Suprapubic skin (tissue), 4 donors: ENCODE measurements around the gene SRCAP. TPM values are rescaled to one million over a fixed set of nuclear protein-coding genes. Genes with fewer than 3 reads are reported as not detected.

Source experiments
- DNase-seq, 2 donors: peaks; one replicate each; pipeline ENCODE4 v3.0.0-alpha.2; 2019; ENCODE audit warnings: low spot score in 2 of 2
- H3K27ac ChIP-seq: fragments of 200-600 bp; sonication (generic); one replicate; pipeline ENCODE4 v1.5.1; 2019
- H3K27me3 ChIP-seq: fragments of 200-600 bp; sonication (generic); one replicate; pipeline ENCODE4 v1.5.1; 2019
- H3K36me3 ChIP-seq: fragments of 200-600 bp; sonication (generic); one replicate; pipeline ENCODE4 v1.5.1; 2019
- H3K4me1 ChIP-seq: fragments of 200-600 bp; sonication (generic); one replicate; pipeline ENCODE4 v1.5.1; 2019
- H3K4me3 ChIP-seq: fragments of 200-600 bp; sonication (generic); one replicate; pipeline ENCODE4 v1.5.1; 2019; ENCODE audit warnings: mild to moderate bottlenecking
- H3K9me3 ChIP-seq: fragments of 200-600 bp; sonication (generic); one replicate; pipeline ENCODE4 v1.5.1; 2019
- EP300 ChIP-seq: sonication (generic); formaldehyde crosslinking; IDR thresholded peaks from one replicate; pipeline ENCODE4 v1.6.1; 2017; ENCODE audit warnings: antibody characterized with exemption
- POLR2A ChIP-seq, 2 donors: fragments of 450-650 bp; IDR thresholded peaks; one replicate each; pipeline ENCODE4 v1.6.1; 2017; ENCODE audit warnings: antibody characterized with exemption in 2 of 2, mild to moderate bottlenecking in 2 of 2, moderate library complexity in 2 of 2
- POLR2AphosphoS5 ChIP-seq, 3 donors: sonication (generic); formaldehyde crosslinking; IDR thresholded peaks; one replicate each; pipeline ENCODE4 v1.6.1; 2017; ENCODE audit warnings: antibody characterized with exemption in 3 of 3
- WGBS: methylation state at CpG from one replicate; pipeline ENCODE4 v1.1.5; 2018; 5-methylcytosine and 5-hydroxymethylcytosine counted together
- total RNA-seq, 4 donors: library from RNA; depleted of rRNA; stranded (reverse); fragments of >200 nt; gene quantifications; one replicate each; pipeline ENCODE4 v1.1.0, GENCODE V29; 2016
- TF ChIP-seq, protein P1 (sequence below), 2 donors: fragments of 200-600 bp in 1 of 2; fragments of 450-650 bp in 1 of 2; sonication (generic) in 1 of 2; IDR thresholded peaks; one replicate each; pipeline ENCODE4 v1.5.1; 2016 to 2019; ENCODE audit warnings: antibody characterized with exemption in 2 of 2, mild to moderate bottlenecking in 1 of 2, moderate library complexity in 1 of 2

SRCAP gene
- total RNA-seq, 4 donors from 2014 or later = 42.9 to 50.0 (median 44.6) TPM

DNA sequence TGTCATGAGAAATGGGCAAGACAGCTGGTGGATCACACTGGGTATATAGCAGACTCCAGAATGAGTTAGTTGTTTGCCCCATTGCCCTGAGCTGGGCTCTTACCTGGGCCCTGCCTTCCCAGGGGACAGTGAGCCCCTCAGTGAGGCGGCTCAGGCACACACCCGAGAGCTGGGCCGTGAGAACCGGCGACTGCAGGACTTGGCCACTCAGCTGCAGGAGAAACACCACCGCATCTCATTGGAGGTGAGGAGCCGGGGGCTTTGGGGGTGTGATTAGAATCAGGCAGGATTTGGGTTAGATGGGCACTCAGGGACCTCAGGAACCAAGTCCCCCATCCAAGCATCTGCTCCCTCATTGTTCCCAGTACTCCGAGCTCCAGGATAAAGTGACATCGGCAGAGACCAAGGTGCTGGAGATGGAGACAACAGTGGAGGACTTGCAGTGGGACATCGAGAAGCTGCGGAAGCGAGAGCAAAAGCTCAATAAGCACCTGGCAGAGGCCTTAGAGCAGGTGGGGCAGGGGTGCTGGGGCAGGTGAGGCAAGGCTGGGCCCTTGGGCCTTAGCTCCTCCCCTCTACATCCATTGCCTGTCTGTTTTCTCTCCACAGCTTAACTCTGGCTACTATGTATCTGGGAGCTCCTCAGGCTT lies 66.0 kb downstream of the SRCAP start:
- Histone ChIP-seq H3K4me1 (peaks cover 29% of the 10 kb centered on the region), H3K27ac (no peak overlapping the region), H3K36me3 (peaks cover 65% of the 10 kb centered on the region), H3K4me3 (no peak overlapping the region), H3K27me3 (no peaks in the 10 kb centered on the region), H3K9me3 (no peaks in the 10 kb centered on the region)
- TF ChIP-seq POLR2AphosphoS5 (IDR thresholded peaks at IDR 0.05) = no peak
- TF ChIP-seq POLR2A (IDR thresholded peaks at IDR 0.05) = no peak
- TF ChIP-seq, protein P1, sequence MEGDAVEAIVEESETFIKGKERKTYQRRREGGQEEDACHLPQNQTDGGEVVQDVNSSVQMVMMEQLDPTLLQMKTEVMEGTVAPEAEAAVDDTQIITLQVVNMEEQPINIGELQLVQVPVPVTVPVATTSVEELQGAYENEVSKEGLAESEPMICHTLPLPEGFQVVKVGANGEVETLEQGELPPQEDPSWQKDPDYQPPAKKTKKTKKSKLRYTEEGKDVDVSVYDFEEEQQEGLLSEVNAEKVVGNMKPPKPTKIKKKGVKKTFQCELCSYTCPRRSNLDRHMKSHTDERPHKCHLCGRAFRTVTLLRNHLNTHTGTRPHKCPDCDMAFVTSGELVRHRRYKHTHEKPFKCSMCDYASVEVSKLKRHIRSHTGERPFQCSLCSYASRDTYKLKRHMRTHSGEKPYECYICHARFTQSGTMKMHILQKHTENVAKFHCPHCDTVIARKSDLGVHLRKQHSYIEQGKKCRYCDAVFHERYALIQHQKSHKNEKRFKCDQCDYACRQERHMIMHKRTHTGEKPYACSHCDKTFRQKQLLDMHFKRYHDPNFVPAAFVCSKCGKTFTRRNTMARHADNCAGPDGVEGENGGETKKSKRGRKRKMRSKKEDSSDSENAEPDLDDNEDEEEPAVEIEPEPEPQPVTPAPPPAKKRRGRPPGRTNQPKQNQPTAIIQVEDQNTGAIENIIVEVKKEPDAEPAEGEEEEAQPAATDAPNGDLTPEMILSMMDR (IDR thresholded peaks at IDR 0.05) = no peak
- no peak for TF ChIP-seq EP300
- 91% methylated on average over 7 of the region's 12 CpGs for WGBS
- DNase-seq = no peak

DNA sequence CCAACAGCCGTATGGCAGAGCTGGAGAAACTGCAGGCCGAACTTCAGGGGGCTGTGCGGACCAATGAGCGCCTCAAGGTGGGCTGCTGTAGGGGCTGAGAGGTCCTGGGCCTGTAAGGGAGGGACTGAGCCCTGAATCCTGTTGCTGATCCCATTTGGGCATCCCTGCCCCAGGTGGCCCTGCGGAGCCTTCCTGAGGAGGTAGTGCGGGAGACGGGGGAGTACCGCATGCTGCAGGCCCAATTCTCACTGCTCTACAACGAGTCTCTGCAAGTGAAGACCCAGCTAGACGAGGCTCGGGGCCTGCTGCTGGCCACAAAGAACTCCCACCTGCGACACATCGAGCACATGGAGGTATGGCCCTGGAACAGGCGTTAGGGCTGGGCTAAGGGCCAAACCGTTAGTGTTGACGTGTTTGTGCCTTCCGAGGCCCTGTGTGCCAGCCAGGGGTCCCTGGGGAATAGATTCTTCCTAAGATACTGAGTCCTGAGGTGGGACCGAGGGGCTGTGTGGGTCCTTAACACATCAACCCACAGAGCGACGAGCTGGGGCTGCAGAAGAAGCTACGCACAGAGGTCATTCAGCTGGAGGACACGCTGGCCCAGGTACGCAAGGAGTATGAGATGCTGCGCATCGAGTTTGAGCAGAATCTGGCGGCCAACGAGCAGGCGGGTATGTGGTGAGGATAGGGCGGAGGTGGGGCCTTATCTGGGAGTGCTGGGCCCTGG lies 67.4 kb downstream of the SRCAP start:
- TF ChIP-seq POLR2A (IDR thresholded peaks at IDR 0.05) = no peak
- TF ChIP-seq POLR2AphosphoS5 (IDR thresholded peaks at IDR 0.05) = no peak
- no peak for TF ChIP-seq EP300
- TF ChIP-seq, protein P1 (IDR thresholded peaks at IDR 0.05) = no peak
- no peak overlapping the region for H3K4me3 ChIP-seq
- no peak overlapping the region for H3K27ac ChIP-seq
- WGBS = 84% methylated on average over 29 of the region's 29 CpGs
- DNase-seq = no peak
- H3K4me1 ChIP-seq = peaks cover 21% of the 10 kb centered on the region
- no peaks in the 10 kb centered on the region for H3K9me3 ChIP-seq
- H3K36me3 ChIP-seq = peaks cover 79% of the 10 kb centered on the region
- no peaks in the 10 kb centered on the region for H3K27me3 ChIP-seq

DNA sequence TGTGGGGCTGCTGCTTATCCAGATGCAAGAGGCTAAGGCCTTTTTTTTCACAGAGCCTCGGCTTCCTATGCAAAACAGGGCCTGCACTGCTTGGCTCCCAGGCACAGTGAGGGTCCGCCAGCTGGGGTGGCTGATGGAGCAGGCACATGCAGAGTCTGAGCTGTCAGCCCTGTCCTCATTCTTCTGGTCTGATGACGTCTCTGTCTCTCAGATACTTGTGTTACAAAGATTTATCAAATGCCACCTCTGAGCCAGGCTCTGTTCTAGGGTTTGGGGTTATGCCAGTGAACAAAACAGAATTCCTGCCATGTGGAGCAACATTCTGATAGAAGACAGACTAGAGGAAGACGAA lies 67.9 kb downstream of the SRCAP start:
- Histone ChIP-seq H3K4me3 (no peak overlapping the region), H3K4me1 (peaks cover 17% of the 10 kb centered on the region), H3K9me3 (no peaks in the 10 kb centered on the region), H3K27ac (no peak overlapping the region), H3K27me3 (no peaks in the 10 kb centered on the region), H3K36me3 (peaks cover 85% of the 10 kb centered on the region)
- TF ChIP-seq POLR2AphosphoS5 (IDR thresholded peaks at IDR 0.05) (no peak), EP300 (no peak), POLR2A (IDR thresholded peaks at IDR 0.05) (no peak)
- TF ChIP-seq, protein P1 (IDR thresholded peaks at IDR 0.05) = no peak
- DNase-seq = no peak
- 77% methylated on average over 4 of the region's 4 CpGs for WGBS

DNA sequence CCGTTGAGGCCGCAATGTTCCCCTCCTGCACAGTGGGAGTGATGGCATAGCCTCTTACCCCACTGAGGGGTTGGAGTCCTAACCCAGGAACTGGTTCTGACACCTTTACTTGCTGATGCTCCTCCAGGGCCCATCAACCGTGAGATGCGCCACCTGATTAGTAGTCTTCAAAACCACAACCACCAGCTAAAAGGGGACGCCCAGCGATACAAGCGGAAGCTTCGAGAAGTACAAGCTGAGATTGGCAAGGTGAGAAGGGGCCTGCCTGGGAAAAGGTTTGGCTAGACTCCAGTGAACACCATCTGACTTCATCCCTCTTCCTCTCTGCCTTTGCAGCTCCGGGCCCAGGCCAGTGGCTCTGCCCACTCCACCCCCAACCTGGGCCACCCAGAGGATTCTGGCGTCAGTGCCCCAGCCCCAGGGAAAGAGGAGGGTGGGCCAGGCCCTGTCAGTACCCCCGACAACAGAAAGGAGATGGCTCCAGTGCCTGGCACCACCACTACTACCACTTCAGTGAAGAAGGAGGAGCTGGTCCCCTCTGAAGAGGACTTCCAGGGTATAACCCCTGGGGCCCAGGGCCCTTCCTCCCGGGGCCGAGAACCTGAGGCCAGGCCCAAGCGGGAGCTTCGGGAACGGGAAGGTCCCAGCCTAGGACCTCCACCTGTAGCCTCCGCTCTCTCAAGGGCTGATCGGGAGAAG lies 68.9 kb downstream of the SRCAP start:
- H3K9me3 ChIP-seq = no peaks in the 10 kb centered on the region
- WGBS = 90% methylated on average over 18 of the region's 18 CpGs
- TF ChIP-seq, protein P1 (IDR thresholded peaks at IDR 0.05) = no peak
- TF ChIP-seq POLR2A (IDR thresholded peaks at IDR 0.05) = no peak
- no peak for TF ChIP-seq POLR2AphosphoS5 (IDR thresholded peaks at IDR 0.05)
- TF ChIP-seq EP300 = no peak
- H3K4me1 ChIP-seq = peaks cover 12% of the 10 kb centered on the region
- H3K4me3 ChIP-seq = no peak overlapping the region
- H3K27me3 ChIP-seq = no peaks in the 10 kb centered on the region
- no peak for DNase-seq
- H3K27ac ChIP-seq = no peak overlapping the region
- peaks cover 95% of the 10 kb centered on the region for H3K36me3 ChIP-seq
